HG03095 (cell line): ENCODE data around the gene HOXD10.

Source experiments
- ATAC-seq: cut with Tn5 transposase; IDR thresholded peaks from one replicate; pipeline ENCODE4 v1.9.1; 2021; ENCODE audit warnings: moderate library complexity; ENCODE audit not compliant: unreplicated experiment

Gene HOXD10

GRCh38 chr2:176105730-176106580 lies 10.6 kb upstream of the HOXD10 start:
- ATAC-seq = no peak

GRCh38 chr2:176106581-176107539 lies 9.7 kb upstream of the HOXD10 start, which contains the start of gene HOXD11:
HOXD11 (plus strand) TSS chr2:176107280; CDS start chr2:176107356, 76 bp downstream.
- no peak for ATAC-seq

GRCh38 chr2:176107731-176108181 lies 8.8 kb upstream of the HOXD10 start:
- no peak for ATAC-seq

GRCh38 chr2:176109192-176109901 lies 7.2 kb upstream of the HOXD10 start:
- no peak for ATAC-seq

- no peak for ATAC-seq
Measured at GRCh38 chr2:176109946-176110345, 6.6 kb upstream of the HOXD10 start.

GRCh38 chr2:176110415-176111308 lies 5.9 kb upstream of the HOXD10 start:
- no peak for ATAC-seq

DNA sequence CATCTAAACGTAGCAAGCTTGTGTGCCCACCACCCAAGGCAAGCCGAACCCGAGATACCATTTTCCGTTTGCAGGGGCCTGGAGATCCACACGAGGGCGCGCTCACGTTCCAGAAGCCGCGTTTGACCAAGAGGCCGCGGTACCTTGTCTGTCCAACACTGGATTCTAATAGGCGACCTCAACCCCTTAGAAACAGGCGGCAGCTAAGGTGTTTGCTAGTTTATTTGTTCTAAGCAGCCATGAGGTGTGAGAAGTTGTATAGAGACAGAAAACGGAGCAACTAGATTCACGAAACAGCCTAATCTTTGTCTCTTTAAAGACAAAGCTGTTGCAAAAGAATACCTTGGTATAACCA lies 5.3 kb upstream of the HOXD10 start:
- ATAC-seq = no peak

DNA sequence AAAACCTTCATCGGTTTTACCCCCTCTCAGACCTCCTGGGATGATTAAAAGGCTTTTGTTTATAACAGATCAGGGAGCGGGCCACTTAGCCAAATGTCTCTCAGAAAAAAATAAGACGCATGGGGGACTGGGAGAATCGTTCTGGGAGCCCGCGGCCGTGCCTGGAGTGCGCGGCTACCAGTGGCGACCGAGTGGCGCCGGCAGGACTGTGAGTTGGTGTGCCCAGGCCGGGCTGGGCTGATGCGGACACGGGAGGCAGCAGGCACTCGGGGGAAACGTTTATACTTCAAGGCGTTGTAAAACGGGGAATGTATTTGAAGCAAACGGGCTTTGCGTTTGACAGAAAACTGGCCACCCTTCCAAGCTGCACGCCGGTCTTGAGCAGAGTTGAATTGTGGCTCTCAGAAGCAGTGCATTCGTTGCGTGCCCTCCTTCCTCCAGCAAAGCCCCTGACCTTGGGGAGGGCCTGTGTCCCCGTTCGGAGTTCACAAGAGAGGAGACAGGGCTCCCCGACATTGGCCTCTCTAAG lies 4.7 kb upstream of the HOXD10 start:
- no peak for ATAC-seq

GRCh38 chr2:176112375-176113302 lies 3.9 kb upstream of the HOXD10 start:
- no peak for ATAC-seq

DNA sequence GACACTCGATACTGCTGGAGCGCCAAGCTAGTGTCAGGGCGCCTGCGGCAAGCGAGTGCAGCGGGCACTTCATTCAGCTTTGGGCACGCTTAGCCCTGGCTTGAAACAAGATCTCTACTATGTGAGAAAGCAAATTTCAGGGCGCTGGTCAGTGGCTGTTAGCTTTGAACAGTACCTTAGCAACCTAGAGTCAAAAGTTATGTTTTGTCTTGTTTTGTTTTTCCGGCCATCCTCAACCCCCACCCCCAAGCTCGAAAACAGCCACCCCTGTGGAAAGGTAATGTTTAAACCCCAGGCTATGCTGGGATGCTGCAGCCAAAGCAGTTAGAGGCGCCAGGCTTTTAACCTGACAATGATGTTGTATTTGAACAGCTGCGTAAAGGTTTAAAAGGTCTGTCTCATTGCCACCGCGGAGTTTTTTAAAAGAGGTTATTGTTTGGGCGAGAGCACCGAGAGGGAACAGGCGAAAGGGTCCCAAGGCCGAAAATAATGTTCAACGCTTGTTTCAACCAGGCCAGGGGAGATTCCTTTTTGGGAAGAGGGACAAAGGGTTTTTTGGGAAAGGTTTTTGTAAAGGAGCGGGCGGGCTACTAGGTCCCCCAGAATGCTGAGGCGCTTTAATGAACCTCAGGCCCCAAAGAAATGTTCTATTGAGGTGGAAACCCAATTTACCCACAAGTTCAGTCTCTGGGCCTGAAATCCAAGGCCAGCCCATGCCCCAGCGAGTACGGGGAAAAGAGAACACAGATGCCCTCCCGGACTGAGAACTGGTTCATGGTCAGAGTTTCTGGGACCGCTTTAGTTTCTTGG lies 2.3 kb upstream of the HOXD10 start:
- no peak for ATAC-seq

- ATAC-seq = no peak
Measured at GRCh38 chr2:176114930-176115625, 1.5 kb upstream of the HOXD10 start.

DNA sequence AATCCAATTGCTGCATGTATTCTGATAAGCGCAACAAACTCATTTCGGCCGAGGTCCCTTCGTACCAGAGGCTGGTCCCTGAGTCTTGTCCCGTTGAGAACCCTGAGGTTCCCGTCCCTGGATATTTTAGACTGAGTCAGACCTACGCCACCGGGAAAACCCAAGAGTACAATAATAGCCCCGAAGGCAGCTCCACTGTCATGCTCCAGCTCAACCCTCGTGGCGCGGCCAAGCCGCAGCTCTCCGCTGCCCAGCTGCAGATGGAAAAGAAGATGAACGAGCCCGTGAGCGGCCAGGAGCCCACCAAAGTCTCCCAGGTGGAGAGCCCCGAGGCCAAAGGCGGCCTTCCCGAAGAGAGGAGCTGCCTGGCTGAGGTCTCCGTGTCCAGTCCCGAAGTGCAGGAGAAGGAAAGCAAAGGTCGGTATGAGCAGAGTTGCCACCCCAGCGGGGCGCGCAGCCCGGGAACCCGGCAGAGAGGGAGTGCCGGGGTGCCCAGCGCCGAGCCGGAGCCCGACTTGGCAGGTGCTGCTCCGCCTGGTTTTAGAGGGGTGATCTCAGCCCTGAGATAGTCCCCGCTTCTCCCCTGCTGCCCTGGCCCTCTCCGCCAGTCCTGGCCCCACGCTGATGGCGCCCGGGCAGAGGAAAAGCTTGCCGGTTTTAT lies 714 bp downstream of the HOXD10 start:
- no peak for ATAC-seq

DNA sequence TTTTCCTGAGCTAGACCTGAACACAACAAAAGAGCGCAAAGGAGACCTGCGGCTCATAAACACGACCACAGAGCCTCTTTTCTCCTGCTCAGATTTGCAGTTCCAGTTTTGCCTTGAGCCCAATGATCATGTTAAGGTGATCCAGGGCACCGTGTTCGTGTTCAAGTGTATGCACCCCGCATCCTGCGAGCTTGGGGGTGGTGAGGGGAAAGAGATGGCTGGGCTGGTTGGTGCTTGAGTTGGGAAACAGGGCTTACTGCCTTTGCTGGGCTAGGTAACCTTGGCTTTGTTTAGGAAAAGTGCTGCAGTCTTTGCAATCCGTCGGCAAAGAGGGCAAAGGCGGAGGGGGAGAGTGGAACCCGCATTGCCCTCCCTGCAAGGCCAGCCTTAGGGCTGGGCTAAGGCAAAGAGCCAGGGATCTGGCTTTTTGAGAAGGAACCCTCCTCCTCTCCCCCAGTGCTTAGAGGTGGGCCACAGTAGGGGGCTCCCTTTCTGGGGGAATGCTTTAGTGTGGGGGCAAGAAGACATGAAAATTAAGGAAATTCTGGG lies 1.3 kb downstream of the HOXD10 start:
- ATAC-seq = no peak

GRCh38 chr2:176118601-176119339 lies 2.2 kb downstream of the HOXD10 start:
- no peak for ATAC-seq

DNA sequence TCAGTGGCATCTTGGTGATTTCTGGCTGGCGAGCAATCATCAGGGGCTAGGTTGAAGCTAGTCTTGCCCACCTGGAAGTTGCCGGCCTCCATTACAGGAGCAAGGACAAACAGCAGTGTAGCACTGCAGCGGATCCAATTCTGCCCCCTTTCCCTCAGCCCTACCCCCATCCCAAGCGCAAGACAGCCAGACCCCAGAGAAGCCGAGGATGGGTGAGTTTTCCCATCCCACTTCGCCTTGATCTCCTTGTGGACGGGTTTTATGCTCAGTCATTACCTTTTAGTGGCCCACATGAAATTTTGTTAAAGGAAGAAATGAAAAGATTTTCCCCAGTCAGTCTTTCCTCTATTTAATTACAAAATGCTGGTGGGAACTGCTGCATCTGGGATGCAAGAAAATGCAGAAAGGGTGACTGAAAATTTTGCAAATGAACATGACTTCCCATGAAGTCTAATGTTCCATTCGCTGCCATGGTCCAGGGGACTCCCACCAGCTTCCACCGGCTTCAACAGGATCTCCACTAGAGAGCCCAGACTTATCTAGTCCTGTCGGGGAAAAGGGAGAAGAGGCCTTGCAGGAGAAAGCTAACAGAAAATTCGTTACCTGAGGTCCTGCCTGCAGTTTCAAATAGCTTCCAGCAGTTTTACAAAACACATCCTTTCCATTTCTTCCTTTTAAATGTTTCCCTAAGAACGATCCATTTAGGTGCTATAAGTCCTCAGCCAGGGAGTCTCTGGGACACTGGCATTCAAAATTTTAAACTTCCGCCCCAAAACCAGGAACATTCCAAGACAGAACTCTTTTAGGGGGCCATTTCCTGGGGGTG lies 4.0 kb downstream of the HOXD10 start:
- ATAC-seq = no peak
